GM12865 (cell line): ENCODE data around the gene SH3PXD2B.

ENCODE experiments used
- DNase-seq: peaks from one replicate; pipeline ENCODE4 v3.0.0; 2010; ENCODE audit warnings: low read depth
- H3K4me3 ChIP-seq: 2 replicates; pipeline ENCODE4 v1.5.1; 2011; ENCODE audit warnings: mild to moderate bottlenecking, low read depth, low read length, control low read depth
- CTCF ChIP-seq: IDR thresholded peaks from 2 replicates; pipeline ENCODE4 v1.5.1; 2011; ENCODE audit warnings: low read length, control low read depth, low read depth, inconsistent platforms; ENCODE audit not compliant: insufficient read depth; ENCODE audit errors: missing control alignments

Gene SH3PXD2B

GRCh38 chr5:172486451-172486850 is 32.1 kb upstream of the SH3PXD2B start:
- TF ChIP-seq CTCF, result no peak
- DNase-seq, result no peak
- H3K4me3 ChIP-seq, result no peak overlapping the region

- DNase-seq, result no peak
- no peak for TF ChIP-seq CTCF
- no peak overlapping the region for H3K4me3 ChIP-seq
These were observed 31.3 kb upstream of the SH3PXD2B start for GRCh38 chr5:172485511-172486202.

- TF ChIP-seq CTCF, result no peak
- no peak overlapping the region for H3K4me3 ChIP-seq
- no peak for DNase-seq
These were observed 30.3 kb upstream of the SH3PXD2B start for GRCh38 chr5:172484664-172485063.

- no peak for TF ChIP-seq CTCF
These were observed 28.1 kb upstream of the SH3PXD2B start for GRCh38 chr5:172482156-172483020.

GRCh38 chr5:172481011-172481800 is 26.9 kb upstream of the SH3PXD2B start:
- H3K4me3 ChIP-seq, result no peak overlapping the region
- no peak for DNase-seq
- TF ChIP-seq CTCF, result no peak

More at GRCh38 chr5:172482156-172483020, 28.1 kb upstream of the SH3PXD2B start:
- no peak overlapping the region for H3K4me3 ChIP-seq
- DNase-seq, result no peak

GRCh38 chr5:172479784-172480115 is 25.4 kb upstream of the SH3PXD2B start:
- DNase-seq, result no peak
- no peak for TF ChIP-seq CTCF
- H3K4me3 ChIP-seq, result no peak overlapping the region
